Cortex of kidney (tissue), 1 donor: Measurements from ENCODE around the gene FAM50A.

Experiments used
- DNase-seq: peaks from one replicate; lab custom pipeline; 2025; lab: John Stamatoyannopoulos, UW

Gene FAM50A

DNA sequence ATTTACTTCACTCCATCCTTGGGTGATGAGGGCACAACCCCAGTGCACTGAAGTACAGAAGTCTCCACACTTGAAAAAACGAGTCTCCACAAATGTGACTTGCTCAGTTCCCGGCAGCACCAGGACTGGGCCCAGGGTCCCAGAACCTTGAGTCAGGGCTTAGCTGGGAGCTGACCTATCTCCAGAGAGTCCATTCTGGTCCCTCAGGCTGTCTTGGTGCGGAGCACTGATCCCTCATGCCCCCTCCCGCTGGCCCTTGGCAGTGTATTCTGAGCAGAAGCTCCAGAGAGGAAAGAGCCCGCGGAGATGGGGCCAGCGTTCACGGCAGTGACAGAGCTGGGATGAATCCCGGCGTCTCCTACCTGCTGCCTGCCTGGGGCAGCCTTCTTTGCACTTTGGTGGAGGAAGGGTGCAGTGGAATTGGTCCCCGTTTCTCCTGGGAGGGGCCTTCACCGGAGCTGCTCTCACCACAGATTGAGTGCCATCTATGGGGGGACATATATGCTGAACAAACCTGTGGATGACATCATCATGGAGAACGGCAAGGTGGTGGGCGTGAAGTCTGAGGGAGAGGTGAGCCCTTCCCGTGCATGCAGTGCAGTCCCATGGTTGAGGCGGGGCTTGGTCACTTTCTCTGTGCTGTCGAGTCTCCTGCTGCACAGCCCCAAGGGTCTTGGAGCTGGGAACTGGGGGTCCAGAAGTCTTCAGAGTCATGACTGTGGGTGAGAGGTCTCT lies 3.2 kb upstream of the FAM50A start:
- DNase-seq = no peak

DNA sequence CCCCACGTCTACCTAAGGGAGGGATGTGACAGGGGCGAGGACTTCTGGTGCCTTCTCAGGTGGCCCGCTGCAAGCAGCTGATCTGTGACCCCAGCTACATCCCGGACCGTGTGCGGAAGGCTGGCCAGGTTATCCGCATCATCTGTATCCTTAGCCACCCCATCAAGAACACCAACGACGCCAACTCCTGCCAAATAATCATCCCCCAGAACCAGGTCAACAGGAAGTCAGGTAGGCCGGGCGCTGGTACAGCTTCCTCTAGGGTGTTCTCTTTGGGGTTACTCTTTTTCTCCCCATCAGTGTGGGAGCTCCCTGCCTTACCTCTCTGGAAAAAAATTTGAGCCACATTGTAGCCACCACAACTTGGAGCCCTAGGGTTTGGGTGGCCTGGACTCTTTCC lies 2.4 kb upstream of the FAM50A start:
- no peak for DNase-seq

DNA sequence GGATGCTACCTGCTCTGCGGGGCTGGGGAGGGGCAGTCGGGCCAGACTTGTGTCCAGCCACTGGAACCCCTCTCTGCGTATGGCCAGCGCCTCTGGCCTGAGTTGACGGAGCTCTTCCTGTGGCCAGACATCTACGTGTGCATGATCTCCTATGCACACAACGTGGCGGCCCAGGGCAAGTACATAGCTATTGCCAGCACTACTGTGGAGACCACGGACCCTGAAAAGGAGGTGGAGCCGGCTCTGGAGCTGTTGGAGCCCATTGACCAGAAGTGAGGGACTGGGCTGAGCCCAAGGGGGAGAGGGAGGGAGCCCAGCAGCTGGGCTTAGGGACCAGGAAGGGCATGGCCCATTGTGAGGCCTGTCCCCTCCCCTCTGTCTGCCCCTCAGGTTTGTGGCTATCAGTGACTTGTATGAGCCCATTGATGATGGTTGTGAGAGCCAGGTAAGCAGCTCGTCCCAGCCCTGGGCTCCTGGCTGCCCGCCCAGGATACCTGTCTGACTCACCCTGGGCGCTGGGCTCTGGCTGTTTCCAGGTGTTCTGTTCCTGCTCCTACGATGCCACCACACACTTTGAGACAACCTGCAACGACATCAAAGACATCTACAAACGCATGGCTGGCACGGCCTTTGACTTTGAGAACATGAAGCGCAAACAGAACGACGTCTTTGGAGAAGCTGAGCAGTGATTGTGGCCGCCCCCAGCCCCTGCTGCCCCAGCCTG lies 1.8 kb upstream of the FAM50A start:
- DNase-seq = no peak

DNA sequence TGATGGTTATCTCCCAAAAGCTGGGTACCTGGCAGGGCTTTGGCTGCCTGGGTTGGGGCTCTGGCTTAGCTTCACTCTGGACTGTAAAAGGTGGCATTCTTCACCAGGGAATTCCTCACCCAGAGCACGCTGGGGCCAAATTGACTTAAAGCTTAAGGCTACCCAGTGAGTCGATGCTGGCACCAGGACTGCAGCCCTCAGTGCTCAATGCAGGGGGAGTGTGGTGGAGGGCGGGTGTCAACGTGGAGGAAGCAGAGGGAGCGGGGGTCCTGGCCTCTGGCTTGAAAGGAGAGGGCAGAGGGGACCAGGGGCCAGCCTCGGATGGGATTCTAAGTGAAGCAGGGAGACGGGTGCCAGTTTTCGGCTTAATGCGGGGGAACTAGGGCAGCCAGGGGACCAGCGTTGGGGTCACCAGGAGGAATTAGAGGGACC lies 446 bp upstream of the FAM50A start:
- DNase-seq = no peak

DNA sequence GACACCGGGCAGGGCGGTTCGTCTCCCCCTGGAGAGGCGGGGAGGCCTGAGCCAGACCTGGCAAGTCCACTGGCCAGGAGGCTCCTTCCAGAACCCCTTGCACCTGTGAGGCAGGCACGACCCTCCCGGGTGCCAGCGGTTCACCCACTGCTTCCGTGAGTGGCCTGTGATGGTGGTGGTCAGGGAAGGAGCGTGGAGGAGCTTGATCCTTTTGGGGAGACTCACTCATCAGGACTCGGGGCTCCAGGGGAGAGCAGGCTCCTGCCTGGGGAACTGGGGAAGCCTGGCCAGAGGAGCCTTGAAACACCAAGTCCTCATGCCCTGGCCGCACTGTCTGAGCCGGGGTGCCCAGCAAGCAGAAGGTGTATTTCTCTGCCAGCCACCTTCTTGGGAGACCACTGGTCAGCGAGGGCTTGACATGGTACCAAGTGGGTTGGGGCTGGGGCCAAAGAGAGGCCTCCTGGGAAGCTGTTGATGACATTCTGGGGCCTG lies 860 bp downstream of the FAM50A start:
- DNase-seq = no peak

DNA sequence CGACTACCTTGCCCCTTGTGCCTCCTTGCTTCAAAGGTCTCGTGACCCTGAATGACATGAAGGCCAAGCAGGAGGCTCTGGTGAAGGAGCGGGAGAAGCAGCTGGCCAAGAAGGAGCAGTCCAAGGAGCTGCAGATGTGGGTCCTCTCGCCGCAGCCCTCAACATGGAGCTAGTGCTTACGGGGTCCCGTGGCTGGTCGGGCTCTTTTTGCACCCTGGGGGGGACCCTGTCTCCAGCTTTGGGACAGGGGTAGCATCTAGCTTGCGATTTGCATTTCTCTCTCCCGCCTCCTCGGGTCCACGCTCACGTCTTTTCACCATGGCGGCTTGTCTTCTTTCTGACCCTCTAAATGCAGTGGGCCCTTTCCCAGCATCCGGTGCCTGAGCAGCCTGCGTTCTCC lies 1.8 kb downstream of the FAM50A start:
- DNase-seq = no peak

DNA sequence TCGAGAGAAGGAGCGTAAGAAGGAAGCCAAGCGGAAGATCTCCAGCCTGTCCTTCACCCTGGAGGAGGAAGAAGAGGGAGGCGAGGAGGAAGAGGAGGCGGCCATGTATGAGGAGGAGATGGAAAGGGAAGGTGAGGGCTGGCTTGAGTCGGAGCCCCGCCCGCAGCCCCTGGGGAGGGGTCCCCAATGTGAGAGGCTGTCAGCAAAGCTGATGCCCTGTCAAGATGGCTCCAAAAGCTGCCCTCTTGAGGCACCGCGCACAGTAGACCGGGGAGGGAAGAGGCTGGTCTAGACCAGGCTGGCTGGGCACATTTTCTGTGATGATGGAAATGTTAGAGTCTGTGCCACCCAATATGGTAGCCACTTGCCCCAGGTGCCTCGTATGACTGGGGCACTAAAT lies 2.5 kb downstream of the FAM50A start:
- DNase-seq = no peak

DNA sequence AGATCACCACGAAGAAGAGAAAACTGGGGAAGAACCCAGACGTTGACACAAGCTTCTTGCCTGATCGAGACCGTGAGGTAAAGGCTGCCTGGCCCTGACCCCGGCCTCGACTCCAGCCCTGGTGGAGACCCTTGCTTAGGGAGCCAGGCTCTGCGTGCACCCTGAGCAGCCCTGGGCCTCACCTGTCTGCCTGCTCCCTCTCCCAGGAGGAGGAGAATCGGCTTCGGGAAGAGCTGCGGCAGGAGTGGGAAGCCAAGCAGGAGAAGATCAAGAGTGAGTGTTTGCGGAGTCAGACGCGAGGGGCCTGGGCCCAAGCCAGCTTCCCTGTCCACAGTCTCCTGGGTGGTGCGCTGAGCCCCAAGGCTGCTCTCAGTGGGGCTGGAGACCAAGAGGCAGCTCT lies 4.5 kb downstream of the FAM50A start:
- no peak for DNase-seq

DNA sequence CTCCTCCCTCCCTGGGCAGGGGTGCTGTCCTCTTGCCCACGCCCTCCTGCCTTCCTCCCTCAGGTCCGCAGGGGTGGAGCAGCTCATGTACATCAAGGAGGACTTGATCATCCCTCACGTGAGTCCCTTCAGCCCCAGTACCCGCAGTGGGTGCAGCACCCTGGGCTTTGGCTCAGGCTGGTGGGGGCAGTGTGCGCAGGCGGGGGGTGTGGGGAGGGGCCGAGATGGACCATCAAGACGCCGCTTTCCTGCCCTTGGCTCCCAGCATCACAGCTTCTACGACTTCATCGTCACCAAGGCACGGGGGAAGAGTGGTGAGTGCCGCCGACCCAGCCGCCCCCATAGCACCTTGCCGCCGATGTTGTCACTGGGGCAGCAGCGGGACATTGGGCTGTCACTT lies 5.7 kb downstream of the FAM50A start:
- no peak for DNase-seq

DNA sequence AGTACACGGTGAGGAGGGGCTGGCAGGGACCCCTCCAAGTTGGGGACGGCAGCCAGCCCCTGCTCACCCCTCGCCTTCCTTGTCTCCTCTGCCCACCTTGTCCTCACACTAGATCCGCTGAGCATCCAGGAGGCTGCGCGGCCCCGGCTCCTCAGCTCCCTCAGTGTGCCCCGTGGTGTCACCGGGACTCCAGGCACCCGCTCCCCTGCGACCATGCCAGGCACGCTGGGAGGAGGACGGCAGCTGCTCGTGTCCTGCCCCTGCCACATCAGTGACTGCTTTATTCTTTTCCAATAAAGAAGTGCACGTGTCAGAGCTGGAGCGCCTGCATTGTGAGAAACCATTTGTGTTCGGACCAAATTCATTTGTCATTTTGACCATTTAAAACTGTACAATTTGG lies 6.4 kb downstream of the FAM50A start:
- DNase-seq = no peak

DNA sequence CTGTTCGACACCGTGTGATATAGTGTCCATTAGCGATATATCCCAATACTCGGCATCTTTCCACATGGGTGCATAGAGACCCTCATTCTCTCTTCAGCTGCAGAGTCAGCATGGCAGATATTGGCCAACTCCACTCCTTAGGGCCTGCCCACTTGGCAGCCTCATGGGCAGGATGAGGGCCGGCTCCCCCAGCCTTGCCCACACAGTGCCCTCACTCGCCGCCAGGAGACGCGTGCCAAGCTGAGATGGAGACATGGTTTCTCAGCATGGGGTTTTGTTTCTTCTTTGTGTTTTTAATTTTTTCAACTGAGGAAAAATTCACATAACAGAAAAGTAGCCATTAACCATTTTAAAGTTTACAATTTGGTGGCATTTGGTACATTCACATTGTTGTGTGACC lies 8.9 kb downstream of the FAM50A start:
- DNase-seq = no peak

DNA sequence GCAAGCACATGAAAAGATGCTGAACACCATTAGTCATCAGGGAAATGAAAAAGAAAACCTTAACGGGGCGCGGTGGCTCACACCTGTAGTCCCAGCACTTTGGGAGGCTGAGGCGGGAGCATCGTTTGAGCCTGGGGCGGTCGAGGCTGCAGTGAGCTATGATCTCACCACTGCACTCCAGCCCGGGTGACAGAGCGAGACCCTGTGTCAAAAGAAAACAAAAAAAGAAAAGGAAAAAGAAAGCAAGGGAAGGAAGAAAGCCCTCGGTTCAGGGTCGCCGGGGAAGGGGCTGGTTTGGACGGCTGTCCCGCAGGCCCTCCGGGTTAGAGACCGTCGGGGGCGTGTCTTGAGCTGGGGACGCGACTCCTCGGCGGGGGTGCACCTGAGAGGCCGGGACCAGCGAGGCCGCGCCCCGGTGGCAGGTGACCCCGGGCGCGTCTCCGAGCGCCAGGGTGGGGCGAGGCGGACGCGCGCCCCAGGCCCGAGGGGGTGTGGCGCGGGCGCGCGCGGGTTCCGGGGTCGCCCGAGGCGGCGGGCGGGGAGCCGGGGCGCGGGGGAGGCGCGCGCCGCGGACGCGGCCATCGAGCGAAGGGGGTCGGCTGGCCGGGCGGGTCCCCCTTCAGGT lies 13.7 kb downstream of the FAM50A start:
- DNase-seq = no peak

DNA sequence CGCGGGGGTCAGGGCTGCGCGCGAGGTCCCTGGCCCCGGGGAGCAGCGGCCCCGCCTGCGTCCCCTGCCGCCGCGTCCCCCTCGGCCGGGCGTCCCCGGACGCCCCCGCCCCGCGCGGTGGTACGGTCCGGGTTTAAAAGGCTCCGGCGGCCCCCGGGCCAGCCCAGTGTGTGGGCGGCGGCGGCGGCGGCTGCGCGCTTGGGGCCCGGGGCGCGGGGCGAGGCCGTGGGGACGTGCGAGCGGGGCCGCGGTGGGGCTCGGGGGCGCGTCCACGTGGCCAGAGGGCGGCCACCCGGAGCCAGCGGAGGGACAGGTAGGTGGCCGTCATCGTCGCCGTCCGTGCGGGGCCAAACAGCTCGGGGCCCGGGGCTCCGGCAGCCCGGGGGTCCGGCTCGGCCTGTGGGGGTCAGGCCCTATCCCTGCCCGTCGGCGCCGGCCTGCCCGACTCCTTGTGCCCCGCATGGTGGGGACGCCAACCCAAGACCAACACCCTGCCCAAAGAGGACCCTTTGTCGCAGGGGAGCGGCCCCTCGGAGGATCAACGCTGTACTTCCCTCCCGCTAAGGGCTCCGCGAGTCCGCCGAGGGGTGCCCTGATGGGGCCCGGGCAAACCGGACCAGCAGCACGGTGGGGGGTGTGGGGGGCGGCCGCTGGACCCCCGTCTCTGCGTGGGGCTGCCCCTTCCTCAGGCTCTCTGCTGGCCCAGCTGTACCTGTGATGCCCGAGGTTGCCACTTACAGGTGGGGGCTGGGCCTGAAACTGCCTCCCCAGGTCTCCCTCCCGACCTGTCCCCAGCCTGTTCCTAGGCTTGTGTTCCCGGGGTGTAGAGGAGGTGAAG lies 14.4 kb downstream of the FAM50A start, which contains the start of gene PLXNA3:
Gene PLXNA3, plus strand, starts transcription at position 166 of the 838 bp plus-strand sequence. CDS start 1,903 bp downstream, outside the sequence.
- DNase-seq = no peak

DNA sequence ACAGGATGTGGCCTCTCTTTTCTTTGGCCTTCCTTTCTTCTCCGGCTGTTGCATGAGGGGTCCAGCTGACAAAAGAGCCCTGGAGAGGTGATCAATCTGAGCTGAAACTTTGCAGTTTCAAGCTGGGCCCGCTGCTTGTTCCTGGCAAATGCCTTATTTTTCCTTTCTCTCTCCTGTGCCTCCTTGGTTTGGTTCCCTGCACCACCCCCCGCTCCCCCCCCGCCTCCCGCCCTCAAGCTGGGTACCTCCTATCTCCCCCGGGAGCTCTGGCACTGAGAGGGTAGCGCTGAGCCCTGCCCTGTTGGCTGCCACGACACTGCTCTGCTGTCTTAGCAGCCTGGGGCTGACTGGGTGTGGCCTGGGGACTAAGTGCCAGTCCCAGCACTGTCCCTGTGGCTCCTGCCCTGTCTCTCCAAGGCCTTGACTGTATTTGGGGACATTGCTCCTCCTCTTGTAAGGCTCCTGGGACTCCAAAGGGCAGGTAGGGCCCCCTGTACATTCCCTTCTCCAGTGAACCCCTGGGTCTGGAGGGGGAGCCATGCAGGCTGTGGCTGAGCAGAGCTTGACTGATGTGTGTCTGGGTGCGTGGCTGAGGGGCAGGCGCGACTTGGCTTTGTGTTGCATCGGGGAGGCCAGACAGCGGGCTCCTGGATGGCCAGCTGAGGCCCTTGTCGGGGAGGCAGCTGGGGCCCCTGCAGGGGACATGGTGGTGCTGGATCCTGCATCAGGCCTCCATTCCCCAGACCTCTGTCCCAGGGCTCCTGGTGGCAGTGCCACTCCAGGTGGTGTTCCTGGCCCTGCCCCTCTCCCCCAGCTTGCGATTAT lies 15.2 kb downstream of the FAM50A start:
- no peak for DNase-seq

DNA sequence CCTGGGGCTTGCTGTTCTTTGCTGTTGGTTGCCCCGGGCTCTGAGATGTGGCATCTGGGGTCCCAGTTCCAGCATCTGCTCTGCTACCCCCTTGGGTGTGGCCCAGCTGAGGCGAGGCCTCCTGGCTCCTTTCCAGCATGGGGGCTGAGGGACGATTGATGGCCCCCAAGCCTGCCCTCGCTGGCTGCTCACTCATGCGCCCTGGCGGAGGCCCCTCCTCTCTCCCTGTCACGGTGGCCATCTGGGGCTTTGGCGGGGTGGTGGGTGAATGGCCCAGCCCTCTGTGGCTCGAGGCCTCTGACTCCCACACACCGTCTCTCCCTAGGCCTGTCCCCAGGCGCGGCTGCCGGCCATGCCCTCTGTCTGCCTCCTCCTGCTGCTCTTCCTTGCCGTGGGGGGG lies 15.9 kb downstream of the FAM50A start:
- no peak for DNase-seq

DNA sequence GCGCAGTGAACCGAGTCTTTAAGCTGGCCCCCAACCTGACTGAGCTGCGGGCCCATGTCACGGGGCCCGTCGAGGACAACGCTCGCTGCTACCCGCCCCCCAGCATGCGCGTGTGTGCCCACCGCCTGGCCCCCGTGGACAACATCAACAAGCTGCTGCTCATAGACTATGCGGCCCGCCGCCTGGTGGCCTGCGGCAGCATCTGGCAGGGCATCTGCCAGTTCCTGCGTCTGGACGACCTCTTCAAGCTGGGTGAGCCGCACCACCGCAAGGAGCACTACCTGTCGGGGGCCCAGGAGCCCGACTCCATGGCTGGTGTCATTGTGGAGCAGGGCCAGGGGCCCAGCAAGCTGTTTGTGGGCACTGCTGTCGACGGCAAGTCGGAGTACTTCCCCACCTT lies 16.4 kb downstream of the FAM50A start:
- no peak for DNase-seq

DNA sequence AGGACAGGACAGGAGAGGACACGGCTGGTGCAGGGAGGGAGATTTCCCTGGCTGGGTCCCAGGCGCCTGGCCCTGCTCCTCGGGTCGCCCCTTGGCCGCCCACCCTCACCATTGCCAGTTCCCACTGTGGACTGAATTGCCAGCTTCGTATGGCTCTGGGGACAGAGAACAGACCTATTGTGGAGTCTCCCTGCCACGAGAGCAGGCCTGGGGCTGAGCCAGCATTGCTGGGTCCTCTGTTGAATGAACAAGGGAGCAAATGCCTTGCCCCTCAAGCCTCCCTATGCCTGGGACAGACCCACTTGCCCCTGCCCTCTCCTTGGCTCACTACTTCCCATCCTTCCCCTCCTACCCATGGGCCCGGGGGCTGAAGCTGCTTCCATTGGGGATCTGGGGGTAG lies 18.5 kb downstream of the FAM50A start:
- no peak for DNase-seq

DNA sequence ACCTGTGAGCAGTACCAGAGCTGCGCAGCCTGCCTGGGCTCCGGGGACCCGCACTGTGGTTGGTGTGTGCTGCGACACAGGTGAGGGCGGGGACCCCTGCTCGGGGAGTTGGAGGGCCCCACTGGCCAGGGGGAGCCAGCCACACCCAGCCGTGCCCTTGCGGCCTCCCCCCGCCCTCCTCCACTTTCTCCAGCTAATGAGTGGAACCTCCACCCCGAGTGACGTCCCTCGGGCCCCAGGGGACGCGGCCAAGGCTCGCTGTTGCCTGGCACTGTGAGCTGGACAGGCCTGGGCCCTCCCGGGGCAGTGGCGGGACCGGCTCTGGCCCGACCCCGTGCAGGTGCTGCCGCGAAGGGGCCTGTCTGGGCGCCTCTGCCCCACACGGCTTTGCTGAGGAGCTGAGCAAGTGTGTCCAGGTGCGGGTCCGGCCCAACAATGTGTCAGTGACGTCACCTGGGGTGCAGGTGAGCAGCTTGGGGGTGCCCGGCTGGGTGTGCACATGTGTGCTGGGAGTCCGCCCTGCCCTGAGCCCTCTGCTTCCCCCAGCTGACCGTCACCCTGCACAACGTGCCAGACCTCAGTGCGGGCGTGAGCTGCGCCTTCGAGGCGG lies 19.8 kb downstream of the FAM50A start:
- no peak for DNase-seq

DNA sequence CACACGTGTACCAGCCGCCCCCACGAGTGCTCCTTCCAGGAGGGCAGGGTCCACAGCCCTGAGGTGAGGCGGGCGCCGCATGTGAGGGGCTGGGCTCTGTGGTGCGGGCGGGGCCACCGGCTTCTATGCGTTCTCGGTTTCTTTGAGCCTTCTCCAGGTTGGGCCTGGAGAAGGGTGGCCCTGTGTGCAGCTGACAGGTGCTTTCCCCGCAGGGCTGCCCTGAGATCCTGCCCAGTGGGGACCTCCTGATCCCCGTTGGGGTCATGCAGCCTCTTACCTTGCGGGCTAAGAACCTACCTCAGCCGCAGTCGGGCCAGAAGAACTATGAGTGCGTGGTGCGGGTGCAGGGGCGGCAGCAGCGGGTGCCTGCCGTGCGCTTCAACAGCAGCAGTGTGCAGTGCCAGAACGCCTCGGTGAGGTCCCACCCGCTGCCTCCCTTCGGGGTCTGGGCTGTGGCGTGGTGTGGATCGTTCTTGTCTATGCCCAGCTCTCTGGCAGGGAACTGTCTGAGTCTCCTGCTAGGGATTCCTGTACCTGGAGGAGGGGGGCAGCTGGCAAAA lies 20.9 kb downstream of the FAM50A start:
- DNase-seq = no peak

DNA sequence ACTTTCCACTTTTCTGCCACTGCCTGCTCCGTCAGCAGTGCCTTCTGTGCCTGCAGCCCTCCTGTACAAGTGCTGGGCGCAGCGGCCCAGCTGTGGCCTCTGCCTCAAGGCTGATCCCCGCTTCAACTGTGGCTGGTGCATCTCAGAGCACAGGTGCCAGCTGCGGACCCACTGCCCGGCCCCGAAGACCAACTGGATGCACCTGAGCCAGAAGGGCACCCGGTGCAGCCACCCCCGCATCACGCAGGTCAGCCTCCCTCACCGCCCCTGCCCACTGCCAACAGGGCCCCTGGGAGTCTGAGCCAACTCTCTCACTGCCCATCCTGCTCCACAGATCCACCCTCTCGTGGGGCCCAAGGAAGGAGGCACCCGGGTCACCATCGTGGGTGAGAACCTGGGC lies 21.7 kb downstream of the FAM50A start:
- no peak for DNase-seq
